DOHH2 (cell line): ENCODE results near the gene RCOR1.
"Not testable (repeated sequence)": the region's sequence is repeated elsewhere in the genome, so short reads cannot be mapped to it uniquely, and the experiment has no call there.

Experiments
- EZH2phosphoT487 ChIP-seq: fragments of 200-600 bp; sonication (generic); IDR thresholded peaks from 2 replicates; pipeline ENCODE4 v1.6.1; 2017; ENCODE audit warnings: borderline replicate concordance, mild to moderate bottlenecking, antibody characterized with exemption, low read length, moderate library complexity, mixed read lengths
- TF ChIP-seq, protein P1 (sequence below): fragments of 200-600 bp; sonication (generic); IDR thresholded peaks from one replicate; pipeline ENCODE4 v1.5.1; 2014; ENCODE audit warnings: antibody characterized with exemption, mild to moderate bottlenecking, low read depth, low read length; ENCODE audit not compliant: poor library complexity, severe bottlenecking

DNA sequence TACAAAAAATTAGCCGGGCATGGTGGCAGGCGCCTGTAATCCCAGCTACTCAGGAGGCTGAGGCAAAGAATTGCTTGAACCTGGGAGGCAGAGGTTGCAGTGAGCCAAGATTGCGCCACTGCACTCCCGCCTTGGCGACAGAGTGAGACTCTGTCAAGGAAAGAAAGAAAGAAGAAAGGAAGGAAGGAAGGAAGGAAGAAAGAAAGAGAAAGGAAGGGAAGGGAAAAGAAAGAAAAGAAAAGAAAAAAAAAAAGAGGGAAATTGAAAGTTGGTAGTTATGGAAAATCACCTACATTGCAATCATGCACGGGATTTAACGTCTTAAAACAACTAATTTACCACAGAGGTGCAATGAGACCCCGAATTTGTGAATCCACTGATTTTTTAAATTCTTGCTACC, 173.3 kb downstream of the RCOR1 start:
- TF ChIP-seq, protein P1, sequence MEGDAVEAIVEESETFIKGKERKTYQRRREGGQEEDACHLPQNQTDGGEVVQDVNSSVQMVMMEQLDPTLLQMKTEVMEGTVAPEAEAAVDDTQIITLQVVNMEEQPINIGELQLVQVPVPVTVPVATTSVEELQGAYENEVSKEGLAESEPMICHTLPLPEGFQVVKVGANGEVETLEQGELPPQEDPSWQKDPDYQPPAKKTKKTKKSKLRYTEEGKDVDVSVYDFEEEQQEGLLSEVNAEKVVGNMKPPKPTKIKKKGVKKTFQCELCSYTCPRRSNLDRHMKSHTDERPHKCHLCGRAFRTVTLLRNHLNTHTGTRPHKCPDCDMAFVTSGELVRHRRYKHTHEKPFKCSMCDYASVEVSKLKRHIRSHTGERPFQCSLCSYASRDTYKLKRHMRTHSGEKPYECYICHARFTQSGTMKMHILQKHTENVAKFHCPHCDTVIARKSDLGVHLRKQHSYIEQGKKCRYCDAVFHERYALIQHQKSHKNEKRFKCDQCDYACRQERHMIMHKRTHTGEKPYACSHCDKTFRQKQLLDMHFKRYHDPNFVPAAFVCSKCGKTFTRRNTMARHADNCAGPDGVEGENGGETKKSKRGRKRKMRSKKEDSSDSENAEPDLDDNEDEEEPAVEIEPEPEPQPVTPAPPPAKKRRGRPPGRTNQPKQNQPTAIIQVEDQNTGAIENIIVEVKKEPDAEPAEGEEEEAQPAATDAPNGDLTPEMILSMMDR, result not testable (repeated sequence)
- not testable (repeated sequence) for TF ChIP-seq EZH2phosphoT487
